Activated CD8-positive, alpha-beta memory T cell treated with anti-CD3 and anti-CD28 coated beads for 36 hours (primary cell): ENCODE results near the gene WNT9A. TPM values are rescaled to one million over a fixed set of nuclear protein-coding genes. Genes with fewer than 3 reads are reported as not detected.

Experiments
- CTCF ChIA-PET: fragments of 350-600 bp; sonication (Branson Sonifier 250); formaldehyde crosslinking; loops from one replicate; lab custom pipeline; 2021; ENCODE audit warnings: antibody characterized with exemption; lab: Charles Lee
- POLR2A ChIA-PET: fragments of 350-600 bp; sonication (Branson Sonifier 250); formaldehyde crosslinking; loops from one replicate; lab custom pipeline; 2021; ENCODE audit warnings: antibody characterized with exemption; lab: Charles Lee
- total RNA-seq, 2 experiments: library from RNA; stranded (reverse); gene quantifications; one replicate each; pipeline ENCODE4 v1.2.3, GENCODE V29; 2021

WNT9A gene
- total RNA-seq, 2 experiments from 2014 or later: not detected

DNA sequence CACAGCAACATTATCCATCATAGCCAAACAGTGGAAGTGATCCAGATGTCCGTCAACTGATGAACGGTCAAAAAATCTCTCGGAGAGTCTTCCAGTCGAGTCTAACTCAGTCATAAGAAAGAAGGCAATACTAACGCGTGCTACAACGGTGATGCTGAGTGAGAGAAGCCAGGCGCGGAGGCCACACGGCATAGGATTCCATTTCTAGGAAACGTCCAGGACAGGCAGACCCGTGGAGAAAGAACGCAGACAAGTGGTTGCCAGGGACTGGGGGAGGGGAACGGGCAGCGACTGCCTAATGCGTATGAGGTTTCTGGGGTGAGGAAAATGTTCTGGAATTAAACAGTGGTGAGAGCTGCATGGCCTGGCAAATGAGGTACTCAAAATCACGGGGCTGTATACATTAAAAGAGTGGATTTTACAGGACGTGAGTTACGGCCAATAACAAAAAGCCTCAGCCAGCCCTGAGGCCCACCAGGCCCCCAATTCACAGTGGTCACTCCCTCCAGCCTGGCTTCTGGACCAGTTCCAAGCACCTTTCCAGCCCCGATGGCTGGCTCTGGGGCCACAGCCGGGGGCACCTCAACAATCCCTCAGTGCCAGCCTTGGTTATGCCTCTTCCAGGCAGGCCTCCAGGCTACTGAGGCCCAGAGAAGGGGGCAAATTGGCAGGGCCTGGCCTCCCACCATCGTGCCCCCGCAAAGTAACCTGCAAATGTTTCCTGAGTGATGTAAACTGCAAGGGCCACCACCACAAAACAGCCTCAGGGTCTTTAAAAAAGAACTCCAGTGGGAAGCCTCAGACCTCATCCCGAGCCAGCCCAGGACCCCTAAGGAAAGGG is 3.4 kb downstream of the WNT9A start:
- ChIA-PET POLR2A (no interaction called here), CTCF (no interaction called here)

DNA sequence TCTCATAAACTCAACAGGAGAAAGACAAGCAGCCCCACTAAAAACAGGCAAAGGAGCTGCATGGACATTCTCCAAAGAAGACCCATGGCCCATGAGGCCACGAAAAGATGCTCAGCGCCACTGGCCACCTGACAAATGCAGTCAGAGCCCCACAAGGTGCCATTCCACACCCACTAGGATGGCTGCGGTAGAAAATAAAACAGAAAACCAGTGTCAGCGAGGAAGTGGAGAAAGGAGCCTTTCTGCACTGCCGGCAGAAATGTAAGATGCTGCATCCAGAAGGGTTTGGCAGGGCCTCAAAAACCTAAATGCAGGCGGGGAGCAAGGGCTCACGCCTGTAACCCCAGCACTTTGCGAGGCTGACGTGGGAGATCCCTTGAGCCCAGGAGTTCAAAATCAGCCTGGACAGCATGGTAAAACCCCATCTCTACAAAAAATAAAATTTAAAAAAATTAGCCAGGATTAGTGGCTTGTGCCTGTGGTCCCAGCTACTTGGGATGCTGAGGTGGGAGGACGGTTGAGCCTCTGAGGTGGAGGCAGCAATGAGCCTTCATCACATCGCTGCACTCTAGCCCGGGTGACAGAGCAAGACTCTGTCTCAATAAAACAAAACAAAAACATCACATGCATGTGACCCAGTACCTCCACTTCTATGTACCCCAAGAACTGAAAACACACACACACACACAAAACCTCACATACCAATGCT is 4.2 kb downstream of the WNT9A start:
- ChIA-PET CTCF (interaction anchor here (0.6 kb wide), 1 partner anchor 125 kb away, joined by 3 read pairs; no protein-coding TSS in a partner anchor), POLR2A (no interaction called here)

DNA sequence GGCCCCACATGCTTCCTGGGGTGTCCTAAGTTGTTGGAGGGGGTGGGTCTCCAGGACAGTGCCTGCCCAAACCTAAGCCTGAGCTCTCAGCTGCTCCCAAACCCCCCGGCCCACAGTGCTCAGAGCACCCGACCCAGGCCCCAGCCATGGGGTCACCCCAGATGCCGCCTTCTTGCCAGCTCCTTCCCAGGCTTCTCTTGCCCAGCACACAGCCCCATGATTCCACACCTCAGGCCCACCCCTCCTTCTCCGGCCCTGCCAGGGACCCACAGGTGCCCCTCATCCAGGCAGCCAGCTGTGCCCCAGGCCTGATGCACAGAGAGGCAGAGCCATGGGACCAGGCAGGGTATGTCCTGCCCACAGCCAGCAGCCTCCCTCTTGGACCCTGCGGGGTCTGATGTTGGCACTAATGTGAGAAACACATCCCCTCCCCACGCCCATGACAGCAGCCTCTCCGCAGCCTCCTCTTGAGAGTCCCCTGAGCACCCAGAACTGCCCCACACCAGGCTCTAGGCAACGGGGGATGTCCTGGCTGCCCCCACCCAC is 4.9 kb downstream of the WNT9A start:
- CTCF ChIA-PET: interaction anchor here (0.9 kb wide), 1 partner anchor 11 kb away, joined by 3 read pairs; no protein-coding TSS in a partner anchor
- POLR2A ChIA-PET: interaction anchor here (0.6 kb wide), 1 partner anchor 81 kb away, joined by 3 read pairs; no protein-coding TSS in a partner anchor

DNA sequence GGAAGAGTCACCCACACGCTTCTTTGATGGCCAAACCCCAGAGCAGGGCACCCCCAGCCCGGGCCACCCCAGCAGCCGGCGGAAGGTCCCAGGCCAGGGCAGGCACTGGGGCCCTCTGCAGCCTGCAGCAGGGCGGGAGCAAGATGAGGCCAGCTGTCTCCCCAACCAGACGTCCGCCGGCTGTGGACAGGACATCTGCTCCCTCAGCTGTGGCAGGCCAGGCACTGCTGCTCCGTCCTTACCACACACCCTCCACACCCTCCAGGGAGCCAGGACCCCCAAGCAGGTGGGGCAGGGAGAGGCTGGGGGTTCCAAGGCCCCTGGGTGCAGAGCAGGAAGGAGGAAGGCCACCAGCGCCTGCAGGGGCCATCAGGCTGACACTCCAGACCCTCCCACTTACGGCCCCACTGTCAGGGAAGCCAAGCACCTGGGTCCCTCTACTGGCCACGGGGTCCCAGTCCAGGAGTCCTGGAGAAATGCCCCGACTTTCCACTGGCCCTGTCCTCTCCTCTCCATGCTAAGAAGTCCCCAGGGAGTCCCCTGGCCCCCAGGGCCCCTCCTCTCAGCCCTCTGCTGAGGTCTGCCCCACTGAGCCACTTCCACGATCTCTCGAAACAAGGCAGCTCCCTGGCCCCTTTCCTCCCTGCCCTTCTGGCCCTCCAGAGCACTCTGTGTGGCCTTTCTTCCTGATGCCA is 5.6 kb downstream of the WNT9A start:
- ChIA-PET CTCF (interaction anchor here (0.9 kb wide), 1 partner anchor 11 kb away, joined by 3 read pairs; no protein-coding TSS in a partner anchor), POLR2A (interaction anchor here (0.6 kb wide), 1 partner anchor 80 kb away, joined by 3 read pairs; no protein-coding TSS in a partner anchor)

DNA sequence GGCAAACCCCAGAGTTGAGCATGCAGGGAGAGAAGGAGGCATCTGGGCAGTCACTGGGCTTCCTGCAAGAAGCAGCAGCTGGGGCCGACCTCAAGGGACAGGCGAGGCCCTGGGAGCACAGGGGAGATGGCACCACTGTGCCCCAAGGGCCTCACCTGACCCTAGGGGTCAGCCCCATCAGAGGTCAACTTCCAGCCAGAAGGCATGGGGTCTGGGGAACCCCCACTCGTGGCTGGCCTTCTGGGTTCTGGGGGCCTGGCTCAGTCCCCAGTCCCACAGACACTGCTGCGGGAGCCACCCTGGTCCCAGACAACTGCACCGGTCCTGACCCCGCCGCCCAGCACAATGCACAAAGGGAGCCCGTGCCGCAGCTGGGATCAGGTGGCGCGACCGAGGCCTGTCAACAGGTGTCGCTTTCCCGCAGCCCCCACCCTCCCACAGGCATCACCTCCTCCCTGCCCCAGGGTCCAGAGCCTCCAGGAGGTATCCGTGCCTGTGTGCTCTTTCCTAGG is 6.2 kb downstream of the WNT9A start:
- POLR2A ChIA-PET: no interaction called here
- CTCF ChIA-PET: no interaction called here

DNA sequence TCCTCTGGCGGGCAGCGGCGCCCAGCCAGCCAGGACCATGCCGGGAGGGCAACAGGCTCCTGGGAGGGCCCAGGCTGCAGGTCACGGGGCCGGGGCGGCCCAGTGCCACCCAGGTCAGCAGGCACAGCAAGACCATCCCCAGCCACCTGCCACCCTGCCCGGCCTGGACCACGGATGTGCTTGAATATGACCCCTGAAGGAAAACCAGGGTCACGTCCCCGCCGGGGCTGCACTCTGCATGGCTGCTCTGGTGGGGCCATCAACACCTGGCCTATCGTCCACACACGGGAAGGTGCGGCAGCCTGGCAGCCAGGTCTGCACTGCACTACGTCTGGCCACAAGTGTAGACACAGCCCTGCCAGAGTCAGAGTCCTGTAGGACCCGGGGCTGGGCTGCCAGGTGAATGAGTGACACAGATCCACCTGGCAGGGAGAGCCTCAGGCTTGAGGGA is 6.9 kb downstream of the WNT9A start:
- ChIA-PET CTCF (no interaction called here), POLR2A (no interaction called here)

DNA sequence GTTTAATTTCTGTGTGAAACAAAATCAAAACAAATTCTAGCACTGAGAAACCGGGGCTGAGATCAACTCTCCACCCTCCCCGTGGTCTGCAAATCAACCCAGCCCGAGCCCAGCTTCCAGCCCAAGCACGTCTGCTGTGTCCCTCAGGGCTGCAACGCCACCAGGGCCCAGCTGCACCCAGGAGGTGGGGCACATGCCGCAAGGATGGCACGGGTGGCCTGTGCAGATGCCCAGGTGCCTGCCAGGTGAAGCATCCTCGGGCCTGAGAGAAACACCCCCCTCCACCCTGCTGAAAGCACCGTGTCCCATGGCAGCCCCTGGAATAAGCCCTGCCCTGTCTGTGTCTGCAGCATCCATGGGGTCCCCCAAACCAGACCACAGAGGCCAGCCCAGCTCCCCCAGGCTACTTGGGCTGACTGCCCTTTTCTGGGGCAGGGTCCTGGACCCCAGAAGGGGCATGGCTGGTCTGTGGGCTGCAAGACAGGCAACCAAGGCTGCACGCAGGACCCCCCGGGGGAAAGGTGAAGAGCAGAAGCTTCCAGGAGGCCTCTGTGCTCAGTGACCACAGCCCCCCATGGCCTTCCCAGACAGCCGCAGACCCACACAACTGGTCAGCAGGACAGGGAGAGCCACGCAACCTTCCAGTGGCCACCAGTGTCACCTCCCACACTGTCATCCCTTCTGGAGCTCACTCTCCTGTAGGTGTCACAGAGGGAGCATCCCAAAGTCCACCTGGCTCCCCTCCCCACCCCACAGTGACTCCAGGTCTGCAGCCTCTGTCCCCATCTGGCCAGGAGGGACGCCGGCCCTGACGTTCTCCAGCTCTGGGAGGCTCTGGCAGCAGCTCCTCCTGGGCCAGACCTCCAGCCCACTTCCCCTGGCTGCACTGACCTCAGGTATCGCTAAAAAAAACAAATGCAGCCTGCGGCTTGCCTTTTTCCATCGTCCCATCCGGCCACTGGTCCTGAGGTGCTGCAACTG is 7.7 kb downstream of the WNT9A start:
- POLR2A ChIA-PET: no interaction called here
- CTCF ChIA-PET: interaction anchor here (1.0 kb wide), 1 partner anchor 178 kb away, joined by 3 read pairs; no protein-coding TSS in a partner anchor

DNA sequence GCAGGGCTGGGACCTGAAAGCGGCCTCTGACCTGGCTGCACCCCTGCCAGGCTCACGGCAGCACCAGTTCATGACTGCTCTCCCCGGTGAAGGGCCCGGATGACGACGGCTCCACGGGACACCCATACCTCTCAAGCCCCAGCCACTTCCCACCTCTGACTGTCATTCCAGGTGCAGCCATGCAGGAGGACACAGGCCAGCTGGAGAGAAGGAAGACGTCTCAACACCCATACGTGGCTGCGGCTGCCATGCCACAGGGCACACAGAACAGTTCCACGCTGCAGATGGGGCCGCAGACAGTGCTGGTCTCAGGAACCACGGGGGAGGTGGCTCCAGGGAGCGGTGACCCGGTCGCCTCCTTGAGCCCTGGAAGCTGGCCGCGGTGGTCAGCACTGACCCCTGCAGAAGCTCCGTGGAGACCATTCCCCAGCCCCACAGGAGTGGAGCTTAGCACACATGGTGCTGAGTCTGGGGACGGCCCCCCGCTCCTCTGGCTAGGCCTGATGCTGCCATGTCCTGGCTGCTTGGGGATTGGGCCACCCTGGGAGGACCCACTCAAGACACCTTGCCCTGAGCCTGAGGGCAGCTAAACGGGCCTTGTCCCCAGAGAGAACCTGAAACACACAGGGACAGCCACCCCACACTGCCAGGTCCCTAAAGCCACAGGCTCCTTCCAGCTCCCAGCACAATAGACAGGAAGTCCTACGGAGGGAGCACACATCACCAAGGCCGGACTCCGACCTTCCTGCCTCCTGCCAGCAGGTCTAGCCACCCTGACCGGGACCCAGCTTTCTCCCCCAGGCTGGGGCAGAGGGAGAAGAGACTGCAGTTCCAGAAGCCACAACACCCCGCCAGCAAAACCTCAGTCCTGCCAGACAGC is 8.6 kb downstream of the WNT9A start:
- POLR2A ChIA-PET: no interaction called here
- CTCF ChIA-PET: interaction anchor here (1.0 kb wide), 1 partner anchor 177 kb away, joined by 3 read pairs; no protein-coding TSS in a partner anchor

DNA sequence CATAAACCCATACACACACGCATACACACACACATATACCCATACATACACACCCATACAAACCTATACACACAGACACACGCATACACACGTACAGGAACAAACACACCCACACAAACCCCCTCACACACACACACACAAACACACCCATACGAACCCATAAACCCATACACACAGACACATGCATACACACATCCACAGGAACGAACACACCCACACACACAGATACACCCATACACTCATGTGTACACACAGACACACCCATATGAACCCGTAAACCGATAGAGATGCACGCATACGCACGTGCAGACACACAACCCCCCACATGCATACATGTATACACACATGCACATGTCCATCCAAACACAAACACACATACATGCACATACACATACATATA is 9.5 kb downstream of the WNT9A start:
- CTCF ChIA-PET: no interaction called here

DNA sequence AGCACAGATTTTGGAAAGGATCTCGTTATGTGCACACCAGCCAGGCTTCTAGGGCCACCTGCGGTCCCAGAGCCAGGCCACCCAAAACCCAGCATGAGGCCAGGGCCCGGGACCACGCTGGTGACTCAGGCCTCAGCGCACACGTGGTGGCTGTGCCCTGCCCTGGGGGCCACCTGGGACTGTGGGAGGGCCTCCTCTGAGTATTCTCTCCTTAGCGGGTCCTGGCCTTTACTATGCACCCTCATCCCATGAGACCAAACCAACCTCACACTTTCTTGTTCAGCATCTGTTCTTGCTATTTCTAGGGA is 9.9 kb downstream of the WNT9A start:
- ChIA-PET POLR2A (no interaction called here), CTCF (no interaction called here)

More for the DNA sequence above, 9.5 kb downstream of the WNT9A start:
- POLR2A ChIA-PET: no interaction called here

DNA sequence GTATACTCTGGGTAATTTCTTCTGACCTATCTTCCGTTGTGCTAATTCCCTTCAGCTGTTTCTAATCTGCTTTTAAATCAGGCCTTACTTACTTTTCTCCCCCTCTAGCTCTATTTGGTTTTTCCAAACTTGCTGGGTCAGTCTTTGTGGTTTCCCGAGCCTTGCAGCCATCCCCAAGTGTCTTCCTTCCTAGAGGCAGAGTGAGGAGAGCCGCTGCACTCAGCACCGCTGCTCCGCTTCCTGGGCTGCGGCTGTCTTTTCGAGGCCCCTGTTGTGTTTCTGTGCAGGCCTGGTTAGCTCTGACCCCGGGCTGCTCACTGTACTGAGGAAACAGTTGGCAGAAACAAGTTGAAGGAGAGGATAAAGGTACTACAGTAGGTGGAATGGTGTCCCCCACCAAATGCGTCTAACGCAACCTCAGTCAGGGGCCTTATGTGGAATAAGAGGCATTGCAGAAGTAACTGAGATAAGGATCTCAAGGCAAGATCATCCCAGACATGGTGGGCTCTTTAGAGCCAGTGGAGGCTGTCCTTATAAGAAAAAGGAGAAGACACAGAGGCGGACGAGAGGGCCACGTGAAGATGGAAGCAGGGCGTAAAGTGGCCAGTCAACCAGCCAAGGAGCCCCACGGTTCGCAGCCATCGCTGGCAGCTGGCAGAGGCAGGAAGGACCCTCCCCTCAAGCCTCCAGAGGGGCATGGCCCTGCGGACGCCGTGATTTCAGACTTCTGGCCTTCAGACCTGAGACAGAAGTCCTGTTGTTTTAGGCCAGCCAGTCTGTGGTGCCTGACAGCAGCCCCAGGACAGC is 10.5 kb downstream of the WNT9A start:
- CTCF ChIA-PET: interaction anchor here (0.7 kb wide), 1 partner anchor 11 kb away, joined by 3 read pairs; the partner anchor contains the start of gene WNT9A
- POLR2A ChIA-PET: no interaction called here

DNA sequence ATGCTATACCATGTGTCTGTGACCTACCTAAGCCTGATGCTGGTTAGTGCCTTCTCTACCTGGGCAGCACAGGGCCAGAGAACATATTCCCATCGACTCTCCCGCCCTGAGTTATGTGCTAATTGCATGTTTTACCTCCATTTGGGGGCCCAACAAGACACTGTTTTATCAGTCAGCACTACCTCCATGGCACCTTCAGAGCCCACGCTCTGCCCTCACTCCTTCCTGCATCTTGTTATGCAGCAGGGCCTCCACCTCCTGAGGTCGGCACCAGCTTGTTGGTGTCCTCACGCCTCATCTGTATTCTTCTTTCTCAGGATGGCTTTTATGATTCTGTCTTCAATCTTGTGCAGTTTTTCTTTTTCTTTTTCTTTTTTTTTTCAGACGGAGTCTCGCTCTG is 11.9 kb downstream of the WNT9A start:
- ChIA-PET POLR2A (no interaction called here), CTCF (no interaction called here)

DNA sequence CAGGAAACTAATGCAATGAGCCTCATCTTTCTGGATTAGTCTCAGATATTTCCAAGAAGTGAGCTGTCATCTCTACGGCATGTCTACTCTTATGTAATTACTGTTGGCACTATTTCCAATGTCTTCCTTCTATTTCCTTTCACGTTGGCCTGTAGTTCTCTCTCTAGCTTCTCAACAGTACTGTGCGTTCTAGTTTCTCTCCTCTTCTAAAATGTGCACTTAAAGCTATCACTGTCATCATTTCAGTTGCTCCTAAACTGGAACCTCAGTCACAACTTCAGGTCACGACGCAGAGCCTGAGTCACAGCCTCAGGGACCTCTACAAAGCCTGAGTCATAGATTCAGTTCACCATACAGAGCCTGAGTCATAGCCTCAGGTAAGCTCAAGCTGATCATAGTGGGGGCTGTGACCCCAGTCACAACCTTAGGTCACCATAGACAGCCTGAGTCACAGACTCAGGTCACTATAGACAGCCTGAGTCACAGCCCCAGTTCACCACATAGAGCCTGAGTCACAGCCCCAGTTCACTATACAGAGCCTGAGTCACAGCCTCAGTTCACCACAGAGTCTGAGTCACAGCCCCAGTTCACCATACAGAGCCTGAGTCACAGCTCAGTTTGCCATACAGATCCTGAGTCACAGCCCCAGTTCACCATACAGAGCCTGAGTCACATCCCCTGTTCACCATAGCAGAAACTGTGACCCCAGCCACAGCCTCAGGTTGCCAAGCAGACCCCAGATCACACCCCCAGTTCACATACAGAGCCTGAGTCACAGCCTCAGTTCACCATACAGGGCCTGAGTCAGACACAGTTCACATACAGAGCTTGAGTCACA is 13.0 kb downstream of the WNT9A start:
- ChIA-PET CTCF (interaction anchor here (0.8 to 1.2 kb wide), 2 partner anchors 12 to 26 kb away, joined by 3 to 4 read pairs; no protein-coding TSS in a partner anchor), POLR2A (interaction anchor here (0.5 to 1.7 kb wide), 2 partner anchors 168 to 477 kb away, joined by 4 to 5 read pairs; no protein-coding TSS in a partner anchor)

DNA sequence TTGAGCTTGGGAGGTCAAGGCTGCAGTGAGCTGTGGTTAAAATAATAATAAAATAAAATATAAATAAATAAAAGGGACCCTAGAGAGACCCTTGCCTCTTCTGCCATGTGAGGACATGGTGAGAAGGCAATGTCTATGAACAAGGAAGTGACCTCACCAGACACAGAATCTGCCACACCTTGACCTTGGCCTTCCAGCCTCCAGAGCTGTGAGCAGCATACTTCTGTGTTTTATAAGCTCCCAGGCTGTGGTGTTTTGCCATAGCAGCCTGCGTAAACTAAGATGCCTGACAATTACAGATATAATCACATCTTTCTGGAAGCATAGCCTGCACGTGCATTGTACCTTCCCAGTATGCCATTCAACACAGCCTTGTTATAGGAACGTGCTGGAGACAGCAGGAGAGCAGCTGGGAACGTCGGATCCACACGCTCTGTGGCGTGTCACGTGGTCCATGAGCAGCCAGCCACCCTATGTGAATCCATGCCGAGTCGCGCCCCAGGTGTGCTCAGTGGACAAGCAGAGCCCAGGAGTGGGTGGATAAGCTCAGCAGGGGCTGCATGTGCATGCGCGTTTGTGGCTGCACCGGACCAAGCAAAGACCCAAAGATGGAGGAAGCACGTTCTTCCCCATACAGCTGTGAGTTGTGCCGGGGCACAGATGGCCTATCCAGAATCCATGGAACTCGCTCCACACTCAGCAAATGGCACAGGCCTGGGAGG is 17.8 kb downstream of the WNT9A start:
- CTCF ChIA-PET: no interaction called here
- POLR2A ChIA-PET: no interaction called here
